Nephron progenitor cell (in vitro differentiated cells): Measurements from ENCODE around the gene CHST5.

ENCODE experiments used
- DNase-seq: peaks from one replicate; pipeline ENCODE4 v3.0.0; 2021
- H3K27ac Mint-ChIP-seq: 2 replicates; pipeline ENCODE4 v1.8.0; 2021; ENCODE audit warnings: mild to moderate bottlenecking, moderate library complexity, mixed read lengths
- H3K27me3 Mint-ChIP-seq: 2 replicates; pipeline ENCODE4 v1.8.0; 2021; ENCODE audit warnings: mild to moderate bottlenecking, low read depth, mixed read lengths; ENCODE audit not compliant: poor library complexity
- H3K36me3 Mint-ChIP-seq: 2 replicates; pipeline ENCODE4 v1.8.0; 2021; ENCODE audit warnings: low read depth, mixed read lengths
- H3K4me1 Mint-ChIP-seq: 2 replicates; pipeline ENCODE4 v1.8.0; 2021; ENCODE audit warnings: mixed read lengths
- H3K4me3 Mint-ChIP-seq: 2 replicates; pipeline ENCODE4 v1.8.0; 2021; ENCODE audit warnings: mild to moderate bottlenecking, moderate library complexity, mixed read lengths
- H3K9me3 Mint-ChIP-seq: 2 replicates; pipeline ENCODE4 v1.8.0; 2021; ENCODE audit warnings: mild to moderate bottlenecking, moderate library complexity, mixed read lengths
- TF ChIP-seq, protein P1 (sequence below): fragments of 200-600 bp; sonication (generic); IDR thresholded peaks from 2 replicates; pipeline ENCODE4 v1.5.0; 2021; ENCODE audit warnings: antibody characterized with exemption

CHST5 gene

DNA sequence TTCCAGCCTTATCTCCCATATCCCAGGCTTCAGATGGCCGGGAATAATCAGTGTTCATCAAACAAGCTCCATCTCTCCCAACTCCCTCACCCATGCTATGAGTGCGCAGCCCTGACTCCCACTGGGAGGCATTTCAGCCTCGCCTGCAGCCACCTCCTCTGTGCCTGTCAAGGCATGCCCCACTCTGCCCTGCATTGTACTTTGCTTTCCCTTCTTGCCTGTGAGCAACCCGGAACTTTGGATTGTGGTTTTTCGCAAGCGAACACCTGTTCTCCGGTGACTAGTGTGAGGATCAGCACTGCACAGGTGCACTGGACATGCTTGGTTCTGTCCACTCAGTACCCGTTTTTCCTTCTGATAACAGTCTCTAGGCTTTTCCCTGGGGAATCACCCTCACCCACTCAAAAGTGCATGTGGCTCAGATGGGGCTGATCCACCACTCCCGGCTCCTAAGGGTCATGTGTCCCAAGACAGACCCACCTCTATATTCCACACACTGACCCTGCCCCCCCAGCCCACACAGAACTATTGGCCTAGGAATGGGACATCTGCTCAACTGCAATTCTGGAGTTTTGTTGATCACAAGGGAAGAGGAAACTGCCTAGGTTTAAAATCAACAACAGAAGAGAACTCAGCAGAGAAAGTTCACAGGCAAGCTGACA is 49.8 kb downstream of the CHST5 start:
- TF ChIP-seq, protein P1, sequence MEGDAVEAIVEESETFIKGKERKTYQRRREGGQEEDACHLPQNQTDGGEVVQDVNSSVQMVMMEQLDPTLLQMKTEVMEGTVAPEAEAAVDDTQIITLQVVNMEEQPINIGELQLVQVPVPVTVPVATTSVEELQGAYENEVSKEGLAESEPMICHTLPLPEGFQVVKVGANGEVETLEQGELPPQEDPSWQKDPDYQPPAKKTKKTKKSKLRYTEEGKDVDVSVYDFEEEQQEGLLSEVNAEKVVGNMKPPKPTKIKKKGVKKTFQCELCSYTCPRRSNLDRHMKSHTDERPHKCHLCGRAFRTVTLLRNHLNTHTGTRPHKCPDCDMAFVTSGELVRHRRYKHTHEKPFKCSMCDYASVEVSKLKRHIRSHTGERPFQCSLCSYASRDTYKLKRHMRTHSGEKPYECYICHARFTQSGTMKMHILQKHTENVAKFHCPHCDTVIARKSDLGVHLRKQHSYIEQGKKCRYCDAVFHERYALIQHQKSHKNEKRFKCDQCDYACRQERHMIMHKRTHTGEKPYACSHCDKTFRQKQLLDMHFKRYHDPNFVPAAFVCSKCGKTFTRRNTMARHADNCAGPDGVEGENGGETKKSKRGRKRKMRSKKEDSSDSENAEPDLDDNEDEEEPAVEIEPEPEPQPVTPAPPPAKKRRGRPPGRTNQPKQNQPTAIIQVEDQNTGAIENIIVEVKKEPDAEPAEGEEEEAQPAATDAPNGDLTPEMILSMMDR, result no peak
- H3K9me3 Mint-ChIP-seq, result no peaks in the 10 kb centered on the region
- H3K27ac Mint-ChIP-seq, result peak overlapping the region; percentile 10
- no peak overlapping the region for H3K4me3 Mint-ChIP-seq
- DNase-seq, result no peak
- H3K27me3 Mint-ChIP-seq, result peaks cover 5% of the 10 kb centered on the region
- H3K36me3 Mint-ChIP-seq, result peaks cover 6% of the 10 kb centered on the region
- H3K4me1 Mint-ChIP-seq, result peaks cover 30% of the 10 kb centered on the region

DNA sequence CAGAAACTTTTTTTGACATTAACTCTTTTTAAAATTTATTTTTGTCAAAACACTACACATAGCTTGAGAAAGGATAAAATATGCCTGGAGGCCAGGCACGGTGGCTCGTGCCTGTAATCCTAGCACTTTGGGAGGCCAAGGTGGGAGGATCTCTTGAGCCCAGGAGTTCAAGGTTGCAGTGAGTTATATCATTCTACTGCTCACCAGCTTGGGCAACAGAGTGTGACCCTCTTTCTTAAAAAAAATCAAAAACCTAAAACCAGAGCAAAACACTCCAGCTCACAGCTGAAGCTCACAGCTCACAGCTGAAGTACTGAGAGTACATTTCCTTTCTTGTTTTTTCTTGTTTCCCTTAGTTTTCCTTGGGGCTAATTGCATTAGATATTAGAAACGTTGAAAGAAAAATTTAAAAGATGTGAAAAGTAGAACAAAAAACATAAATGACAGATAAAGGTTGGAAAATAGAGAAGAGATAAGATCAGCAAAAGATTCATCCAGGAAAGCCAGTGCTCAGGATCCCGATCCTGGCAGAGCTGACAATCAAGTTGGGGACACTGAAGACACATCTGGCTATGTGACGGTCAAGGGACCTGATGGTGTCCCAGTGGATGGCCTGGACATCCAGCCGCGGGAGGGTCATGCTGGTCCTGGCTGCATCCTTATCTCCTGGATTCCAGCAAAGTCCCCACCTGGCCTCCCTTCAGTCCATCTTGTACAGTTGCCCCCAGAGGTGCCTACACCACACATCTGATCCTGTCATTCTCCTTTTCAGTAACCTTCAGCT is 50.5 kb downstream of the CHST5 start:
- H3K27me3 Mint-ChIP-seq, result peaks cover 5% of the 10 kb centered on the region
- H3K27ac Mint-ChIP-seq, result peak overlapping the region; percentile 55
- peaks cover 6% of the 10 kb centered on the region for H3K36me3 Mint-ChIP-seq
- H3K4me3 Mint-ChIP-seq, result no peak overlapping the region
- no peak for DNase-seq
- TF ChIP-seq, protein P1, result no peak
- H3K9me3 Mint-ChIP-seq, result no peaks in the 10 kb centered on the region
- peaks cover 30% of the 10 kb centered on the region for H3K4me1 Mint-ChIP-seq

DNA sequence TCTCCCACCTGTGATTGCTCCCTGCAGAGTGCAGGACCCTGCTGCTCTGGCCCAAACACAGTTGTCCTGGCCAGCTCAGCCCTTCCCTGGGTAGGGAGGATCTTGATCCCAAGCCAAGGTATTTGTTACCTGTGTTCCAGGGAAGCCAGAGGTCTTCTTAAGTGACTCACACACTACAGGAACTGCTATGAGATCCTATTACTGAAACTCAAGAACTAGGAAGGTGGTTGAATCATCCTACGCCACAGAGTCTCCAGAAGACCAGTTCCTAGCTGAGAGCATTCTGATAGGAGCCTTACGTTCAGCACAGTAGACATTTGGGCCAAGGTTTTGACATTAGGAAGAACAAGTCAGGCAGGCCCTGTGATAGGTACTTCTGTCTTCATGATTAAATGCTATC is 52.7 kb downstream of the CHST5 start:
- Mint-ChIP-seq H3K27ac (peak overlapping the region; percentile 83), H3K4me1 (peaks cover 30% of the 10 kb centered on the region), H3K27me3 (no peaks in the 10 kb centered on the region), H3K9me3 (no peaks in the 10 kb centered on the region), H3K36me3 (peaks cover 8% of the 10 kb centered on the region), H3K4me3 (no peak overlapping the region)
- TF ChIP-seq, protein P1, result no peak
- no peak for DNase-seq

DNA sequence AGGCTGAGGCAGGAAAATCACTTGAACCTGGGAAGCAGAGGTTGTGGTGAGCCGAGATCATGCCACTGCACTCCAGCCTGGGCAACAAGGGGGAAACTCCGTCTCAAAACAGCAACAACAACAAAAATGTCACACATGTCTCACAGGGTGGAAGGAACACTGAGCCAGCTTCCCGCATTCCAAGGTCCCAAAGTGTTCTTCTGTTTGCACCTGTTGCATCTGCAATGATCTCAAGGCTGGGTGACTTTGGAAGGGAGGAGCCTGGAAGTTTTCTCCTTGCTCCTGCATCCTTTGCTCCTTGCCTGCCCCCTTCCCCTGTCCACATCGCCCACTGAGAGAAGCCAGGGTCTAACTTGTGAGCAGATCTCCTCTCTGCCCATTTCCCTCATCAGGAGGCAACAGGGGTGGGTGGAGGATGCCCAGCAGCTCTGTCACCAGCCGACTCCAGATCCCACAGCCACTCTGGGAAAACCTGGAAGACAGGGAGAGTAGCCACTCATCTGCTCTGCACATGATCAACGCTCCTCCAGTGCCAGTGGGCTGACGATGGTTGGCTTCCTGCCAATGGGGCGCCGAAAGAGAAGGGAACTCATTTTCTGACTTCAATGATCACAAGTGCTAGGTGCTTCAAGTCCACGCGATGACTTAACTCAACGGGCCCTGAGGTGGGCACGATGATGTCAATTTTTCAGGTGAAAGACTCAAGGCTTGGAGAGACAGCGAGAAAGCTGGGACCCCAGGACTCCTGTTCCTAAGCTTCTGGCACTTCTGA is 53.3 kb downstream of the CHST5 start:
- no peaks in the 10 kb centered on the region for H3K27me3 Mint-ChIP-seq
- H3K9me3 Mint-ChIP-seq, result no peaks in the 10 kb centered on the region
- H3K27ac Mint-ChIP-seq, result no peak overlapping the region
- no peak for DNase-seq
- H3K36me3 Mint-ChIP-seq, result peaks cover 7% of the 10 kb centered on the region
- peaks cover 30% of the 10 kb centered on the region for H3K4me1 Mint-ChIP-seq
- H3K4me3 Mint-ChIP-seq, result no peak overlapping the region
- TF ChIP-seq, protein P1, result no peak

DNA sequence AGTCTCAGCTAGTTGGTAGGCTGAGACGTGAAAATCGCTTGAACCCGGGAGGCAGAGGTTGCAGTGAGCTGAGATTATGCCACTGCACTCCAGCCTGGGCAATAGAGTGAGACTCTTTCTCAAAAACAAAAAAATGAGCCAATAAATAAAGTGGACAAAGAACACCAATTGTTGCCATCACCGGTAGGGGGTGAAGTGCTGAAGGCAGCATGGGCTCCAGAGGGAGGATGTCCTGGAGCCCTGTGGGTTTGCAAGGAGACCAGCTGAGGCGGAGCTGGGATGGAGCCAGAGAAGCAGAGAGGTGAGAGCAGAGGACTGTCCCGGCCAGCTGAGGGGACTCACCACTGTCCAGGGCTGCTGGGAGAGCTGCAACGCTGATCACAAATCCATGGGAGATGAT is 54.4 kb downstream of the CHST5 start:
- no peak for DNase-seq
- no peaks in the 10 kb centered on the region for H3K9me3 Mint-ChIP-seq
- H3K4me1 Mint-ChIP-seq, result peaks cover 26% of the 10 kb centered on the region
- H3K36me3 Mint-ChIP-seq, result peaks cover 7% of the 10 kb centered on the region
- no peak overlapping the region for H3K27ac Mint-ChIP-seq
- H3K4me3 Mint-ChIP-seq, result no peak overlapping the region
- TF ChIP-seq, protein P1, result no peak
- no peaks in the 10 kb centered on the region for H3K27me3 Mint-ChIP-seq
